HEK293T (cell line): ENCODE measurements around the gene PPIL6.

Experiments used
- CTCF ChIA-PET: fragments of 350-600 bp; formaldehyde crosslinking; extraction: SDS; loops from one replicate; lab custom pipeline; 2021; ENCODE audit warnings: antibody characterized with exemption, inconsistent platforms; lab: Yijun Ruan, JAX
- POLR2A ChIA-PET: fragments of 350-600 bp; formaldehyde crosslinking; extraction: SDS; loops from one replicate; lab custom pipeline; 2020; ENCODE audit warnings: antibody characterized with exemption, inconsistent platforms; lab: Yijun Ruan, JAX
- DNase-seq: peaks from one replicate; pipeline ENCODE4 v3.0.0; 2012; ENCODE audit warnings: mixed read lengths; ENCODE audit errors: extremely low spot score
- ARNT ChIP-seq: fragments of 450-650 bp; IDR thresholded peaks from 2 replicates; pipeline ENCODE4 v1.6.1; 2017; ENCODE audit warnings: mild to moderate bottlenecking
- BHLHE40 ChIP-seq: fragments of 450-650 bp; IDR thresholded peaks from 2 replicates; pipeline ENCODE4 v1.6.1; 2016; ENCODE audit warnings: mild to moderate bottlenecking, moderate library complexity, borderline replicate concordance
- CTBP1 ChIP-seq: fragments of 450-650 bp; IDR thresholded peaks from 2 replicates; pipeline ENCODE4 v1.6.1; 2016; ENCODE audit warnings: borderline replicate concordance
- ELF4 ChIP-seq: fragments of 450-650 bp; IDR thresholded peaks from 2 replicates; pipeline ENCODE4 v1.6.1; 2017; ENCODE audit warnings: antibody characterized with exemption
- FOXA1 ChIP-seq: fragments of 450-650 bp; IDR thresholded peaks from 2 replicates; pipeline ENCODE4 v1.6.1; 2016; ENCODE audit warnings: mild to moderate bottlenecking
- FOXK2 ChIP-seq: fragments of 450-650 bp; IDR thresholded peaks from 2 replicates; pipeline ENCODE4 v1.6.1; 2016; ENCODE audit warnings: mild to moderate bottlenecking
- FOXM1 ChIP-seq: fragments of 450-650 bp; IDR thresholded peaks from 2 replicates; pipeline ENCODE4 v1.6.1; 2017; ENCODE audit warnings: mild to moderate bottlenecking, borderline replicate concordance
- HDGF ChIP-seq: fragments of 450-650 bp; IDR thresholded peaks from 2 replicates; pipeline ENCODE4 v1.6.1; 2017; ENCODE audit warnings: antibody characterized with exemption, borderline replicate concordance
- L3MBTL2 ChIP-seq: fragments of 450-650 bp; conservative IDR thresholded peaks from 2 replicates; pipeline ENCODE4 v1.6.1; 2016; ENCODE audit warnings: mild to moderate bottlenecking
- LEF1 ChIP-seq: fragments of 450-650 bp; IDR thresholded peaks from 2 replicates; pipeline ENCODE4 v1.6.1; 2017; ENCODE audit warnings: mild to moderate bottlenecking, borderline replicate concordance
- NFRKB ChIP-seq: fragments of 450-650 bp; IDR thresholded peaks from 2 replicates; pipeline ENCODE4 v1.6.1; 2016; ENCODE audit warnings: mild to moderate bottlenecking, moderate library complexity
- SP1 ChIP-seq: fragments of 450-650 bp; IDR thresholded peaks from 2 replicates; pipeline ENCODE4 v1.6.1; 2017
- SUZ12 ChIP-seq: fragments of 450-650 bp; IDR thresholded peaks from 2 replicates; pipeline ENCODE4 v1.6.1; 2016; ENCODE audit warnings: mild to moderate bottlenecking
- TARDBP ChIP-seq: fragments of 450-650 bp; IDR thresholded peaks from 2 replicates; pipeline ENCODE4 v1.6.1; 2016
- ZNF384 ChIP-seq: fragments of 450-650 bp; IDR thresholded peaks from 2 replicates; pipeline ENCODE4 v1.6.1; 2016
- TF ChIP-seq, protein P1 (sequence below): fragments of 450-650 bp; IDR thresholded peaks from 2 replicates; pipeline ENCODE4 v1.6.1; 2016

Gene PPIL6

DNA sequence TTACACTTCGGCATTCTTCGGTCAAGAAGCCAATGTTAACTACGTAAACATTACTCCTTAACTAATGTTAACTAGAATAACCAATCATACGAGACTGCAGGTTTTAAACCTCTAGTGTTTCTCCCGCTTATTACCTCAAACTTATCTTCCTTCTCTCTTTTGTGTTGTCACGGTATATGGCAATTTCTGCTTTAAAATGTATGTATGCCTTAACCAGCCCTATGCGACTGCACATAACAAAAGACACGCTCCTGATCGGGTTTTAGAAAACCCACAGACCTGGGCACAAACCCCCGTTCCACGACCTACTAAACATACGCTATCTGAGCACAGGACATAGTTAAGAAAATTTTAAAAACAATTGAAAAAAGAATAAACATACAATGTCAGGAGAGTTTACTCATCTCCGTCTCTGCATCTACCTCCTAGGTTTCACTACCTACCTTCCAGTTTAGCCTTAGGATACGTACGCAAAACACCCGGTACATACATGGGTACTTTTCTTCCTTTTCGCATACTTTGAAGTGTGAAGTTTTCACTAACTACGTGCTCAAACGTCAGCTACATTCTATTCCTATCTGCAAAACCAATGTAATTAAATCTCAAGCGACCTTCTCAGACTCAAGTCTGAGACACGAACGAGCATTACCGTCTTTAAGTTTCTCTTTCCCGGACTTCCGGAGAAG, 59.2 kb downstream of the PPIL6 start:
- ChIA-PET POLR2A (interaction anchor here (1.2 kb wide), 1 partner anchor 310 kb away, joined by 3 read pairs; no protein-coding TSS in a partner anchor), CTCF (interaction anchor here (1.6 kb wide), 1 partner anchor 13 kb away, joined by 3 read pairs; no protein-coding TSS in a partner anchor)
- TF ChIP-seq L3MBTL2 (no peak), ELF4 (no peak), BHLHE40 (no peak), NFRKB (no peak), FOXK2 (no peak), SUZ12 (no peak), ZNF384 (no peak), FOXA1 (no peak), CTBP1 (no peak), SP1 (no peak), ARNT (no peak), FOXM1 (no peak), HDGF (no peak), TARDBP (no peak), LEF1 (no peak)
- TF ChIP-seq, protein P1, sequence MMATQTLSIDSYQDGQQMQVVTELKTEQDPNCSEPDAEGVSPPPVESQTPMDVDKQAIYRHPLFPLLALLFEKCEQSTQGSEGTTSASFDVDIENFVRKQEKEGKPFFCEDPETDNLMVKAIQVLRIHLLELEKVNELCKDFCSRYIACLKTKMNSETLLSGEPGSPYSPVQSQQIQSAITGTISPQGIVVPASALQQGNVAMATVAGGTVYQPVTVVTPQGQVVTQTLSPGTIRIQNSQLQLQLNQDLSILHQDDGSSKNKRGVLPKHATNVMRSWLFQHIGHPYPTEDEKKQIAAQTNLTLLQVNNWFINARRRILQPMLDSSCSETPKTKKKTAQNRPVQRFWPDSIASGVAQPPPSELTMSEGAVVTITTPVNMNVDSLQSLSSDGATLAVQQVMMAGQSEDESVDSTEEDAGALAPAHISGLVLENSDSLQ: no peak
- DNase-seq: no peak

DNA sequence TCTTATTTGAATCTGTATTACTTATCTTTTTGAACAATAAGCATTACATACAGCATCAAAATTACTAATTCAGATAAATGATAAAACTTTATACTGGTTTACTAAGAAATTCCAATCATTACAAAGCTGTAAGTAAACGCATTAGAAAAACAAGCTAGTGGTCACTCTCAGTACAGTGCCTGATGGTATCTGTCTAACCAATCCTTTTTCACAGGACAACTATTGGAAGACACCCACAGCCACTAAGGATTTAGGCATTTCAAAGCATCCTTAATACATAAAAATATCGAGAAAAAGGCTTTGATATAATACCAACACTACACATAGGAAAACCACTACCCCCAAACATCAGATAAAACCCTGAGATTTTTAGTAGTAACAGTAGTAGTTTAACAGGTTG, 60.7 kb downstream of the PPIL6 start:
- DNase-seq: no peak
- CTCF ChIA-PET: no interaction called here

DNA sequence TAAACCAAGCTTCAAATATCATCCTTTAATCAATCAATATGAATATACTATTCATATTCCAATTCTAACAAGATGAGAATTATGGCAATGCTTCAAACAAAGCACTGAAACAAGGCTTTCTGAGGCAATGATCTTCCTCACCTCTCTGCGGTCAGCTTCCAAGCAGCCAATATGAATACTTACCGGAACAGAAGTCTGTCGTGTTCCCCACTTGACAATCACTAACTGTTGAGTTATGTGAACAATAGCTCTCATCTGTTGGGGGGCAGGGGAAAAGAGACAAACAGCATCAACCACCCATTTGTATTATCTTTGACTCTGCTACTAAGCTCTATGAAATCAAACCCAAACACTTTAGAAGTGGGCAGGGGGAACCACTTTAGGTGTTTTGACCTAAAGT, 62.7 kb downstream of the PPIL6 start:
- TF ChIP-seq BHLHE40 (no peak), FOXK2 (no peak), ELF4 (no peak), FOXM1 (no peak), ARNT (no peak), ZNF384 (no peak)
- ChIA-PET POLR2A (no interaction called here), CTCF (interaction anchor here (0.6 to 1.4 kb wide), 2 partner anchors 34 to 190 kb away, joined by 3 to 5 read pairs; no protein-coding TSS in a partner anchor)
- DNase-seq: no peak

More for the DNA sequence above, 60.7 kb downstream of the PPIL6 start:
- no peak for TF ChIP-seq CTBP1
- no peak for TF ChIP-seq ZNF384
- no peak for TF ChIP-seq HDGF
- TF ChIP-seq, protein P1: no peak
- POLR2A ChIA-PET: no interaction called here

DNA sequence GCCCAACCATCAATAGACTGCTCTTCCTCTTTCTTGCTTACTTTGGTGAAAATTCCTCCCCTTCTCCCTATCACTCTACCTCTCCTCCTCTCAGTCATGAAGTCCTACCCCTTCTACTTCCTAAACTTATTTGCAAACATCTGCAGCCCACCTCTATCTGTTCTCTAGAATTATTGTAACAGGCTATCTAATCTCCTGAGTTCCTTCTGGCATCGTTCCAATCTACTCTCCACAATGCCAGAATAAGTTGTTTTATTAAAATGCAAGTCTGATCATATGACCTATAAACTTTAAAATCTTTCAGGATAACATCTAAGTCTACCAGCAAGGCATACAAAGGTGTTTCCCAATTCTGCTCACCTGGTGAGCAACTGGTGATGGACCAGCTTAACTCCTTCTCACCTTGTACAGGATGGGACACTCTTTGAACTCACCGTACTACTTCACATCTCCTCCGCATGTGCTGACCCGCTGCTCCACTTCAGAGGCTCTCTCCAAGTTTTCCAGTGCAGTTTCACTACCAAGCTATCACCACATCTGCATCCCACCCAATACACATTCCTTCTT, 66.0 kb downstream of the PPIL6 start:
- ChIA-PET POLR2A (interaction anchor here (2.8 kb wide), 1 partner anchor 9 kb away, joined by 10 read pairs; the partner anchor contains the start of gene CD164), CTCF (interaction anchor here (0.5 kb wide), 1 partner anchor 11 kb away, joined by 4 read pairs; no protein-coding TSS in a partner anchor)
- no peak for DNase-seq
- TF ChIP-seq, protein P1: no peak
- TF ChIP-seq BHLHE40: no peak

DNA sequence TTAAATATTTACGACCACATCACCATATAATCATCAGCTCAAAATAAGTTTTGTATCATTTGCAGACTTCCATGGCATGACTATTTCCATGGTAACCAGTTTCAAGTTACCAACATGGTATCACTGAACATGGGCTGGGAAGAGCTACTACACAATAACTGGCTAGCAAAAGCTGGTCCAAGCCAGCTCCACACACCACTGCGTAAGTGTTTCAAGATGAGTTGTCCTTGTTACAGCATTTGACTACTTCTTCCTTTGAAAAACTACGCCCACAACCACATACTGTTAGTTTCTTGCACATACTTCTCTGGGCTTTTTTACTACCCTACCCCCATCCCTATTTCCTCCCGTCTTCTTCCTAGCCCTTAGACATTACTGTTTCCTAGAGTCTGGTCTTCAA, 66.7 kb downstream of the PPIL6 start:
- no peak for DNase-seq
- POLR2A ChIA-PET: interaction anchor here (2.8 kb wide), 1 partner anchor 9 kb away, joined by 10 read pairs; the partner anchor contains the start of gene CD164

More for the DNA sequence above, 66.7 kb downstream of the PPIL6 start:
- TF ChIP-seq ELF4: no peak
- no peak for TF ChIP-seq CTBP1
- no peak for TF ChIP-seq FOXK2
- TF ChIP-seq TARDBP: no peak
- no peak for TF ChIP-seq SUZ12
- TF ChIP-seq, protein P1: no peak
- TF ChIP-seq LEF1: no peak
- no peak for TF ChIP-seq HDGF
- TF ChIP-seq ZNF384: no peak
- TF ChIP-seq FOXA1: no peak
- TF ChIP-seq L3MBTL2: no peak
- TF ChIP-seq ARNT: no peak
- no peak for TF ChIP-seq FOXM1
- TF ChIP-seq NFRKB: no peak
- TF ChIP-seq BHLHE40: no peak
- no peak for TF ChIP-seq SP1
- CTCF ChIA-PET: interaction anchor here (0.5 kb wide), 2 partner anchors 10 to 12 kb away, joined by 3 to 4 read pairs; no protein-coding TSS in a partner anchor
